HAP-1 (cell line): Measurements from ENCODE around the gene SCO1.

ENCODE experiments used
- DNase-seq, 2 experiments: peaks; one replicate each; pipeline ENCODE4 v3.0.0-alpha.2; 2016 to 2020; ENCODE audit warnings: low spot score in 2 of 2
- H3K27me3 ChIP-seq: fragments of 250-450 bp; sonication (Bioruptor Pico); 2 replicates; pipeline ENCODE4 v1.5.1; 2020; ENCODE audit warnings: low read depth, mild to moderate bottlenecking, moderate library complexity
- H3K36me3 ChIP-seq: fragments of 250-450 bp; sonication (Bioruptor Pico); replicated peaks from 2 replicates; pipeline ENCODE4 v1.5.1; 2020; ENCODE audit warnings: mild to moderate bottlenecking
- H3K4me1 ChIP-seq: fragments of 250-450 bp; sonication (Bioruptor Pico); 2 replicates; pipeline ENCODE4 v1.5.1; 2020; ENCODE audit warnings: mild to moderate bottlenecking
- H3K4me3 ChIP-seq: fragments of 250-450 bp; sonication (Bioruptor Pico); 2 replicates; pipeline ENCODE4 v1.5.1; 2020; ENCODE audit warnings: mild to moderate bottlenecking, moderate library complexity
- H3K9me3 ChIP-seq: fragments of 250-450 bp; sonication (Bioruptor Pico); 2 replicates; pipeline ENCODE4 v1.5.1; 2020; ENCODE audit warnings: mild to moderate bottlenecking, moderate library complexity
- in situ Hi-C: fragments of 300-500 bp; cut with MboI; formaldehyde crosslinking; loops from 3 replicates; pipeline ENCODE4 v1.14.3; 2020; ENCODE audit warnings: low sequenced_read_pairs, inconsistent platforms, mixed read lengths

The SCO1 gene

GRCh38 chr17:10633738-10634379, 63.5 kb downstream of the SCO1 start:
- in situ Hi-C loops, result no loop called here
- Histone ChIP-seq H3K4me1 (no peaks in the 10 kb centered on the region), H3K27me3 (no peaks in the 10 kb centered on the region), H3K4me3 (no peak overlapping the region), H3K9me3 (no peaks in the 10 kb centered on the region), H3K36me3 (no peaks in the 10 kb centered on the region)
- no peak for DNase-seq

GRCh38 chr17:10631701-10632100, 65.6 kb downstream of the SCO1 start:
- H3K4me1 ChIP-seq, result no peaks in the 10 kb centered on the region
- no peak overlapping the region for H3K4me3 ChIP-seq
- in situ Hi-C loops, result no loop called here
- no peaks in the 10 kb centered on the region for H3K27me3 ChIP-seq
- H3K9me3 ChIP-seq, result no peaks in the 10 kb centered on the region
- no peaks in the 10 kb centered on the region for H3K36me3 ChIP-seq
- DNase-seq, result no peak

DNA sequence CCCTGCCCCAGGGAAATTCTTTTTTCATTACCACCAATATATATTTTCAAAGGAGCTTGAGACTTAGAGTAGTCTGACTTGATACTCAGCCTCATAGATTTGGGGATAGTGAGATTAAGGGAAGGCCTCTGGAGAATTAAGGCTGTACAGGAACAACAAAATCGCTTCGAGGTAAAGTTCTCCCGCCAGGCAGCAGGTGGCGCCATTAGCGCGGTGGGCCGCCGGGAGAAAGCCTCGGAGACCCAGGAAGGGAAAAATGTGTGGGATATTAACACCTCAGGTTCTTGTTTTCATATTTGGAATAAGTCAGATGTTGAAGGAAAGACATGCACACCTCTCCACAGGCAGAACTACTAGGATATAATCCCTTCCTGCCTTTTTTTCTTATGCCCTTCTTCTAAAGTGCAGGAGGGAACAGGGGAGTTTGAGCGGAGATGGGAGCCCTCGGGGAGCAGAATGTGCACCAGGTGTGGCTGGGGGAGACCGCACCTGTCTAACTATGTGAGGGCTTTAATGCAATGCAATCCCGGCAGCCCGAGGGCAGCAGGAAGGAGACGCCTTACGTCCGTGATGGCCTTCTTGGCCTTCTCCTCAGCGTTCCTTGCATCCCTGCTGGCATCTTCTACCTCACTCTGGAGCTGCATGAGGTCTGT, 66.2 kb downstream of the SCO1 start:
- no peaks in the 10 kb centered on the region for H3K36me3 ChIP-seq
- DNase-seq, result peak; percentile 30 to 70
- H3K27me3 ChIP-seq, result no peaks in the 10 kb centered on the region
- no peaks in the 10 kb centered on the region for H3K4me1 ChIP-seq
- in situ Hi-C loops, result no loop called here
- no peak overlapping the region for H3K4me3 ChIP-seq
- H3K9me3 ChIP-seq, result no peaks in the 10 kb centered on the region

GRCh38 chr17:10629706-10630105, 67.6 kb downstream of the SCO1 start:
- Histone ChIP-seq H3K36me3 (no peaks in the 10 kb centered on the region), H3K4me1 (no peaks in the 10 kb centered on the region), H3K4me3 (no peak overlapping the region), H3K27me3 (no peaks in the 10 kb centered on the region), H3K9me3 (no peaks in the 10 kb centered on the region)
- in situ Hi-C loops, result no loop called here
- DNase-seq, result no peak

DNA sequence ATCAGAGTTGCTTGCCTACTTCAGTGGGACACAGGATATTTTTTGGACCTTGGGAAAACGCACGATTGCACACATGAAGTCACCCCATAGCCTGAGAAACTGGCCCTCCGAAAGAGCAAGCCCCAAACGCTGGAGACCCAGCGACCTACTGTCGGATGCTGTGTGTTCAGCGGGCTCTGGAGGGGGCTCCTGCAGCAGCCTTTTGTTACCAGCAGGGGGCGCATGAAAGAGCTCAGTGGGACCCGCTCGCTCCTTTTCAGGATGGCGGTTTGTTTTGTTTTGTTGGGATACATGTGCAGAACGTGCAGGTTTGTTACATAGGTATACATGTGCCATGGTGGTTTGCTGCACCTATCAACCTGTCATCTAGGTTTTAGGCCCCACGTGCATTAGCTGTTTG, 68.6 kb downstream of the SCO1 start:
- peak in 1 of 2 experiments; percentile 52 for DNase-seq
- Histone ChIP-seq H3K4me1 (no peaks in the 10 kb centered on the region), H3K27me3 (no peaks in the 10 kb centered on the region), H3K9me3 (no peaks in the 10 kb centered on the region), H3K4me3 (no peak overlapping the region), H3K36me3 (no peaks in the 10 kb centered on the region)
- in situ Hi-C loops, result no loop called here

DNA sequence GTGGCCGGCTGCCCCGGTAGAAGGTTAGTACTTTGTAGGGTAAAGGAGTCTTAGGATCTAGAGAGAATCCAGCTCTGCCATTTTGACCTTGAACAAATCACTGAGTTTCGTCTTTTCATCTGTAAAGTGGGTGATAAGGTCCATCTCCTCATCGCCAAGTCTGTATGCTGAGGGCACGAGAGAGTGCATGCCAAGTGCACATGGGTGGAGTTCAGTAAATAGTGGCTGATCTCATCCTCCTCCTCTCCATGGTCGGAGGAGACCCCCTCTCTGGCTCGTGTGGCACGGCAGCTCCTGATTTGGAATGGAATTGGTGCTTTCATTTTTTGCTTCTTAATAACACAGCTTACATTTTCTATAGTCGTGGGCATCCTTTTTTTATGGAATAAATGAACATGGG, 70.9 kb downstream of the SCO1 start:
- Histone ChIP-seq H3K27me3 (no peaks in the 10 kb centered on the region), H3K4me1 (no peaks in the 10 kb centered on the region), H3K4me3 (no peak overlapping the region), H3K9me3 (no peaks in the 10 kb centered on the region), H3K36me3 (no peaks in the 10 kb centered on the region)
- no peak for DNase-seq
- in situ Hi-C loops, result no loop called here

DNA sequence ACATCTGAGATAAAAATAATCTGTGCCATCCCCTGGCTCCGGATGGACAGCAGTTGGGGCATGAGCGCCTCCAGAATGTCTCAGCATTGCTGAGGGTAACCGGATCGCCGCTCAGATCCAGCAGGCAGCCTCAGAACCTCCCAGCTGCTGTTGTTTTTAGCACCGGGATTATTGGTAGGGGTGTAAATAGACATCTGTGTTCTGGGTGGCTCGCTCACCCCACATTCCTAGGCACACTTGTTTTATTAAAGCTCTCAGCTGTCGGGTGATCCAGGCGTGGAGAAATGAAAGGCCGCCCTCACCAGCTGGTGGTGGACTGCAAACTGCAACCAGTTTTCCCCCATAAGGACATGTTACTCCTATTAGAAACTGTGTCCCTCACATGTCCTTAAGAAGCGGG, 72.4 kb downstream of the SCO1 start:
- DNase-seq, result no peak
- H3K4me1 ChIP-seq, result no peaks in the 10 kb centered on the region
- H3K4me3 ChIP-seq, result no peak overlapping the region
- in situ Hi-C loops, result no loop called here
- H3K36me3 ChIP-seq, result no peaks in the 10 kb centered on the region
- no peaks in the 10 kb centered on the region for H3K9me3 ChIP-seq
- H3K27me3 ChIP-seq, result no peaks in the 10 kb centered on the region

- Histone ChIP-seq H3K36me3 (no peaks in the 10 kb centered on the region), H3K9me3 (no peaks in the 10 kb centered on the region), H3K4me3 (no peak overlapping the region), H3K4me1 (no peaks in the 10 kb centered on the region), H3K27me3 (no peaks in the 10 kb centered on the region)
- in situ Hi-C loops, result no loop called here
- DNase-seq, result no peak
Observed at GRCh38 chr17:10623737-10624338, 73.5 kb downstream of the SCO1 start.

GRCh38 chr17:10622617-10623485, 74.5 kb downstream of the SCO1 start:
- no peaks in the 10 kb centered on the region for H3K36me3 ChIP-seq
- no peaks in the 10 kb centered on the region for H3K27me3 ChIP-seq
- H3K4me1 ChIP-seq, result no peaks in the 10 kb centered on the region
- no peak overlapping the region for H3K4me3 ChIP-seq
- in situ Hi-C loops, result no loop called here
- H3K9me3 ChIP-seq, result no peaks in the 10 kb centered on the region
- no peak for DNase-seq
